ENCODE measurements around the gene HPS1.

- TF ChIP-seq POLR2A (IDR thresholded peaks at IDR 0.05) (no peak), CTCF (IDR thresholded peaks at IDR 0.05) (no peak)
These were observed 9.4 kb upstream of the HPS1 start for GRCh38 chr10:98456043-98456570.
